Nephron progenitor cell (in vitro differentiated cells): ENCODE data around the gene MARF1.
A peak's percentile ranks its signal among the peaks of the same experiment; 100 is the strongest.
"Not testable (repeated sequence)": the region's sequence is repeated elsewhere in the genome, so short reads cannot be mapped to it uniquely, and the experiment has no call there.

Experiments
- DNase-seq: peaks from one replicate; pipeline ENCODE4 v3.0.0; 2021
- H3K27ac Mint-ChIP-seq: 2 replicates; pipeline ENCODE4 v1.8.0; 2021; ENCODE audit warnings: mild to moderate bottlenecking, moderate library complexity, mixed read lengths
- H3K27me3 Mint-ChIP-seq: 2 replicates; pipeline ENCODE4 v1.8.0; 2021; ENCODE audit warnings: mild to moderate bottlenecking, low read depth, mixed read lengths; ENCODE audit not compliant: poor library complexity
- H3K36me3 Mint-ChIP-seq: 2 replicates; pipeline ENCODE4 v1.8.0; 2021; ENCODE audit warnings: low read depth, mixed read lengths
- H3K4me1 Mint-ChIP-seq: 2 replicates; pipeline ENCODE4 v1.8.0; 2021; ENCODE audit warnings: mixed read lengths
- H3K4me3 Mint-ChIP-seq: 2 replicates; pipeline ENCODE4 v1.8.0; 2021; ENCODE audit warnings: mild to moderate bottlenecking, moderate library complexity, mixed read lengths
- H3K9me3 Mint-ChIP-seq: 2 replicates; pipeline ENCODE4 v1.8.0; 2021; ENCODE audit warnings: mild to moderate bottlenecking, moderate library complexity, mixed read lengths
- TF ChIP-seq, protein P1 (sequence below): fragments of 200-600 bp; sonication (generic); IDR thresholded peaks from 2 replicates; pipeline ENCODE4 v1.5.0; 2021; ENCODE audit warnings: antibody characterized with exemption

MARF1 gene, protein sequence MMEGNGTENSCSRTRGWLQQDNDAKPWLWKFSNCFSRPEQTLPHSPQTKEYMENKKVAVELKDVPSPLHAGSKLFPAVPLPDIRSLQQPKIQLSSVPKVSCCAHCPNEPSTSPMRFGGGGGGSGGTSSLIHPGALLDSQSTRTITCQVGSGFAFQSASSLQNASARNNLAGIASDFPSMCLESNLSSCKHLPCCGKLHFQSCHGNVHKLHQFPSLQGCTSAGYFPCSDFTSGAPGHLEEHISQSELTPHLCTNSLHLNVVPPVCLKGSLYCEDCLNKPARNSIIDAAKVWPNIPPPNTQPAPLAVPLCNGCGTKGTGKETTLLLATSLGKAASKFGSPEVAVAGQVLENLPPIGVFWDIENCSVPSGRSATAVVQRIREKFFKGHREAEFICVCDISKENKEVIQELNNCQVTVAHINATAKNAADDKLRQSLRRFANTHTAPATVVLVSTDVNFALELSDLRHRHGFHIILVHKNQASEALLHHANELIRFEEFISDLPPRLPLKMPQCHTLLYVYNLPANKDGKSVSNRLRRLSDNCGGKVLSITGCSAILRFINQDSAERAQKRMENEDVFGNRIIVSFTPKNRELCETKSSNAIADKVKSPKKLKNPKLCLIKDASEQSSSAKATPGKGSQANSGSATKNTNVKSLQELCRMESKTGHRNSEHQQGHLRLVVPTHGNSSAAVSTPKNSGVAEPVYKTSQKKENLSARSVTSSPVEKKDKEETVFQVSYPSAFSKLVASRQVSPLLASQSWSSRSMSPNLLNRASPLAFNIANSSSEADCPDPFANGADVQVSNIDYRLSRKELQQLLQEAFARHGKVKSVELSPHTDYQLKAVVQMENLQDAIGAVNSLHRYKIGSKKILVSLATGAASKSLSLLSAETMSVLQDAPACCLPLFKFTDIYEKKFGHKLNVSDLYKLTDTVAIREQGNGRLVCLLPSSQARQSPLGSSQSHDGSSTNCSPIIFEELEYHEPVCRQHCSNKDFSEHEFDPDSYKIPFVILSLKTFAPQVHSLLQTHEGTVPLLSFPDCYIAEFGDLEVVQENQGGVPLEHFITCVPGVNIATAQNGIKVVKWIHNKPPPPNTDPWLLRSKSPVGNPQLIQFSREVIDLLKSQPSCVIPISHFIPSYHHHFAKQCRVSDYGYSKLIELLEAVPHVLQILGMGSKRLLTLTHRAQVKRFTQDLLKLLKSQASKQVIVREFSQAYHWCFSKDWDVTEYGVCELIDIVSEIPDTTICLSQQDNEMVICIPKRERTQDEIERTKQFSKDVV (N-terminal part only)

DNA sequence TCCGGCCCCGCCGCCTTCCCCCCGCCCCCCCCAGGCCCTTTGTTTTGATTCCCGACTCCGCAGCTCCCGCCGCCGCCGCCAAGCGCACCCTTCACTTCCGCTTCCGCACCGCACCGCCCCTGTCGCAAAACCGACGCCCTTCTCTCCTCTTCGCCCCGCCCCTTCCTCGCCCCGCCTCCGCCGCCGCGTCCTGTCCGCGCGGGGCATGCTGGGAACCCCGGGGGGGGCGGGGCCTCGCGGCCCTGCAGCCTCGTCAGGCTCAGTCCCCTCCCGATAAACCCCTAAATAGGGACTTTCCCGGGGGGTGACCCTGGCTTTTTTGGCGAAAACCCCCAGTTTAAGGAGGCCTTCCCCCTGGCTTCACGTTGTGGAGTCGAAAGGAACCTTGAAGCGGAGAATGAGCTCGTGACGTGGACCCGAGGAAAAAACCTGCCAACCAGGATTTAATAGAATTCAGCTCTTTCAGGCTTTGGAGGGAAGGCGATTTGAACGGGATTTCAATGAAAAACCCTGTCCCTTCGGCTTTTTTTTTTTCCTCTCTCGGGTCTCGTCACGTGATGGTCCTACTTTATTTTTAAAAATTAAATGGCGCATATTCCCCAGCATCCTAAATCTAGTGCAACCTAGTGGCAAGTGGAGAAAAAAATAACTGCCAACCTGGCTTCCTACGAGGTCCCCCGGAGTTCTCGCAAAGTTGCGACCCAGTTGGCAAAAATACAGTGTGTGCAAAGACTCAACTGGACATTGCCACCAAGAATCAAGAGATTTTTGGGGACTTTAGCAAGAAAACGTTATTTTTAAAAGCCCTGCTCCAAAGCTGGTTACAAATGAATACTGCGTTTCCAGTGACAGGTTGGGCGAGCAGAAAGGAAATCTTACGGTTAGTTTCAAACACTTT, at the start of gene MARF1:
Gene MARF1 (minus strand): TSS at position 107 of the 898 bp plus-strand sequence. CDS start 3,921 bp downstream, outside the sequence.
- H3K27ac Mint-ChIP-seq, result peak within 1 kb of the TSS; percentile 97
- H3K4me3 Mint-ChIP-seq, result peak within 1 kb of the TSS; percentile 93
- H3K9me3 Mint-ChIP-seq, result no peaks in the 10 kb centered on the region
- H3K36me3 Mint-ChIP-seq, result peaks cover 10% of the 10 kb centered on the region
- peak; percentile 100 for DNase-seq
- TF ChIP-seq, protein P1, sequence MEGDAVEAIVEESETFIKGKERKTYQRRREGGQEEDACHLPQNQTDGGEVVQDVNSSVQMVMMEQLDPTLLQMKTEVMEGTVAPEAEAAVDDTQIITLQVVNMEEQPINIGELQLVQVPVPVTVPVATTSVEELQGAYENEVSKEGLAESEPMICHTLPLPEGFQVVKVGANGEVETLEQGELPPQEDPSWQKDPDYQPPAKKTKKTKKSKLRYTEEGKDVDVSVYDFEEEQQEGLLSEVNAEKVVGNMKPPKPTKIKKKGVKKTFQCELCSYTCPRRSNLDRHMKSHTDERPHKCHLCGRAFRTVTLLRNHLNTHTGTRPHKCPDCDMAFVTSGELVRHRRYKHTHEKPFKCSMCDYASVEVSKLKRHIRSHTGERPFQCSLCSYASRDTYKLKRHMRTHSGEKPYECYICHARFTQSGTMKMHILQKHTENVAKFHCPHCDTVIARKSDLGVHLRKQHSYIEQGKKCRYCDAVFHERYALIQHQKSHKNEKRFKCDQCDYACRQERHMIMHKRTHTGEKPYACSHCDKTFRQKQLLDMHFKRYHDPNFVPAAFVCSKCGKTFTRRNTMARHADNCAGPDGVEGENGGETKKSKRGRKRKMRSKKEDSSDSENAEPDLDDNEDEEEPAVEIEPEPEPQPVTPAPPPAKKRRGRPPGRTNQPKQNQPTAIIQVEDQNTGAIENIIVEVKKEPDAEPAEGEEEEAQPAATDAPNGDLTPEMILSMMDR, result peak; percentile 12
- no peaks in the 10 kb centered on the region for H3K27me3 Mint-ChIP-seq
- H3K4me1 Mint-ChIP-seq, result peaks cover 39% of the 10 kb centered on the region

DNA sequence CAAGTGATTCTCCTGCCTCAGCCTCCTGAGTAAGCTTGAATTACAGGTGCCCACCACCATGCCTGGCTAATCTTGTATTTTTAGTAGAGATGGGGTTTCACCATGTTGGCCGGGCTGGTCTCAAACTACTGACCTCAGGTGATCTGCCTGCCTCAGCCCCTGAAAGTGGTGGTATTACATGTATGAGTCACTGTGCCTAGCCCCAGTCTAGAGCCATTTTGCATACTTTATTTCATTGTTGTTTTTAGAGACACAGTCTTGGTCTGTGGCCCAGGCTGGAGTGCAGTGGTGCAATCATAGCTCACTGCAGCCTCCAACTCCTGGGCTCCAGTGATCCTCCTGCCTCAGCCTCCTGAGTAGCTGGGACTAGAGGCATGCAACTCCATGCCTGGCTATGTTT, 49.6 kb upstream of the MARF1 start:
- H3K27me3 Mint-ChIP-seq, H3K4me3 Mint-ChIP-seq, H3K9me3 Mint-ChIP-seq, H3K27ac Mint-ChIP-seq, H3K4me1 Mint-ChIP-seq, DNase-seq: not testable (repeated sequence)
- peaks cover 55% of the 10 kb centered on the region for H3K36me3 Mint-ChIP-seq

DNA sequence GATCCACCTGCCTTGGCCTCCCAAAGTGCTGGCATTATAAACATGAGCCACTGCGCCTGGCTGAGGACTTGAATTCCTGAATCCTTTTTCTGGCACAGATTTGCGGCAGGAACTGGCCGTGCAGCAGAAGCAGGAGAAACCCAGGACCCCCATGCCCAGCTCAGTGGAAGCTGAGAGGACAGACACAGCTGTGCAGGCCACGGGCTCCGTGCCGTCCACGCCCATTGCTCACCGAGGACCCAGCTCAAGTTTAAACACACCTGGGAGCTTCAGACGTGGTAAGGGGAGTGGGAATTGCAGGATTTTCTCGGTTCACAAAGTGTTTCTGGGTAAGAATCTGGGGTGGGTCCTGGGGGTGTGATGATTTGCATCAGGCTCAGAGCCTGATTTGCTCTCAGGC, 48.1 kb upstream of the MARF1 start:
- Mint-ChIP-seq H3K27ac (no peak overlapping the region), H3K27me3 (no peaks in the 10 kb centered on the region), H3K4me3 (no peak overlapping the region), H3K9me3 (no peaks in the 10 kb centered on the region), H3K4me1 (no peaks in the 10 kb centered on the region), H3K36me3 (peaks cover 45% of the 10 kb centered on the region)
- TF ChIP-seq, protein P1, result no peak
- DNase-seq, result no peak

DNA sequence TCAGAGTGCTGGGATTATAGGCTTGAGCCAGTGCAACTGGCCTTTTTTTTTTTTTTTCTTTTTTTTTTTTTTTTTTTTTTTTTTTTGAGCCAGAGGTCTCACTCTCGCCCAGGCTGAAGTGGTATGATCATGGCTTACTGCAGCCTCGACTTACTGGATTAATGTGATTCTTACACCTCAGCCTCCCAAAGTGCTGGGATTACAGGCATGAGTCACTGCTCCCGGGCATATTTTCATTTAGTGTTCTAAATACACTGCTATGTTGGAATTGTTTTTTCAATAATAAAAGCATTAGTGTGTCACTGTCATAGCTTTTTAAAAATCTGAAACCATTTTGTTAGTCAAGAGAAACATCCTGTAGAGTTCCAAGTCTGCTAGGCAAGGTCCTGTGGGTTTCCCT, 47.3 kb upstream of the MARF1 start:
- Mint-ChIP-seq H3K4me1 (no peaks in the 10 kb centered on the region), H3K4me3 (no peak overlapping the region), H3K9me3 (no peaks in the 10 kb centered on the region), H3K27me3 (no peaks in the 10 kb centered on the region), H3K27ac (no peak overlapping the region), H3K36me3 (peaks cover 49% of the 10 kb centered on the region)
- TF ChIP-seq, protein P1, result no peak
- DNase-seq, result no peak

DNA sequence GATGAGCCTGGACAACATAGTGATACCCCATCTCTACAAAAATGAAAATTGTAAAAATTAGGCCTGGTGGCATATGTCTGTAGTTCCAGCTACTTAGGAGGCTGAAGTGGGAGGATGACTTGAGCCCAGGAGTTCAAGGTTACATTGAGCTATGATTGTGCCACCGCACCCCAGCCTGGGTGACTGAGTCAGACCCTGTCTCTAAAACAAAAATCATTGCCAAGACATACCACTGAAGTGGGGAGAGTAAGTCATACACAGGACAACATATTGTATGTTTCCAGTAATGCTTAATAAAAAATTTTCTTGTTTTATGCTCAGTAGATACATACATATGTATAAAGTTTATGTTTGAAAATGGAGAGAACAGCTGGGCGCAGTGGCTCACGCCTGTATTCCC, 46.3 kb upstream of the MARF1 start:
- DNase-seq, result no peak
- H3K27ac Mint-ChIP-seq, result no peak overlapping the region
- no peaks in the 10 kb centered on the region for H3K4me1 Mint-ChIP-seq
- H3K4me3 Mint-ChIP-seq, result no peak overlapping the region
- H3K36me3 Mint-ChIP-seq, result peaks cover 56% of the 10 kb centered on the region
- H3K27me3 Mint-ChIP-seq, result no peaks in the 10 kb centered on the region
- TF ChIP-seq, protein P1, result no peak
- no peaks in the 10 kb centered on the region for H3K9me3 Mint-ChIP-seq
